HG03439 (cell line): ENCODE measurements around the gene CPT1B.
"Not testable (repeated sequence)": the region's sequence is repeated elsewhere in the genome, so short reads cannot be mapped to it uniquely, and the experiment has no call there.

ENCODE experiments used
- ATAC-seq: cut with Tn5 transposase; IDR thresholded peaks from one replicate; pipeline ENCODE4 v1.9.1; 2021; ENCODE audit warnings: mild to moderate bottlenecking, moderate library complexity; ENCODE audit not compliant: unreplicated experiment

CPT1B gene

GRCh38 chr22:50609599-50609998 lies 31.4 kb upstream of the CPT1B start:
- no peak for ATAC-seq

- no peak for ATAC-seq
Measured at GRCh38 chr22:50608996-50609395, 30.8 kb upstream of the CPT1B start.

- not testable (repeated sequence) for ATAC-seq
Measured at GRCh38 chr22:50608058-50608840, 30.0 kb upstream of the CPT1B start.

- no peak for ATAC-seq
Measured at GRCh38 chr22:50607659-50608020, 29.4 kb upstream of the CPT1B start.

- ATAC-seq = no peak
Measured at GRCh38 chr22:50606946-50607658, 28.9 kb upstream of the CPT1B start.

GRCh38 chr22:50606165-50606945 lies 28.1 kb upstream of the CPT1B start:
- ATAC-seq = no peak

GRCh38 chr22:50605613-50606074 lies 27.4 kb upstream of the CPT1B start:
- no peak for ATAC-seq

GRCh38 chr22:50605002-50605612 lies 26.9 kb upstream of the CPT1B start:
- ATAC-seq = no peak

GRCh38 chr22:50604256-50605001 lies 26.2 kb upstream of the CPT1B start:
- ATAC-seq = no peak

GRCh38 chr22:50603511-50604255 lies 25.5 kb upstream of the CPT1B start:
- no peak for ATAC-seq

GRCh38 chr22:50602338-50602700 lies 24.1 kb upstream of the CPT1B start:
- no peak for ATAC-seq

- no peak for ATAC-seq
Measured at GRCh38 chr22:50601669-50602337, 23.6 kb upstream of the CPT1B start.

- ATAC-seq = no peak
Measured at GRCh38 chr22:50600967-50601668, 22.9 kb upstream of the CPT1B start.

- ATAC-seq = no peak
Measured at GRCh38 chr22:50600538-50600937, 22.3 kb upstream of the CPT1B start, which contains the start of gene MAPK8IP2. TSS of gene MAPK8IP2 (plus strand) at chr22:50600793. CDS start at chr22:50600819, 26 bp downstream.

- no peak for ATAC-seq
Measured at GRCh38 chr22:50599816-50600455, 21.7 kb upstream of the CPT1B start.

GRCh38 chr22:50597097-50597496 lies 18.9 kb upstream of the CPT1B start:
- no peak for ATAC-seq

GRCh38 chr22:50595189-50595588 lies 17.0 kb upstream of the CPT1B start:
- ATAC-seq = no peak

GRCh38 chr22:50587407-50587806 lies 9.2 kb upstream of the CPT1B start:
- no peak for ATAC-seq
